Fibroblast of the conjunctiva (primary cell): Measurements from ENCODE around the gene MEF2C.

Experiments
- DNase-seq: peaks from one replicate; pipeline ENCODE4 v3.0.0-alpha.2; 2010; ENCODE audit warnings: low read depth

The MEF2C gene

GRCh38 chr5:88686726-88687125 is 196.3 kb downstream of the MEF2C start:
- no peak for DNase-seq

DNA sequence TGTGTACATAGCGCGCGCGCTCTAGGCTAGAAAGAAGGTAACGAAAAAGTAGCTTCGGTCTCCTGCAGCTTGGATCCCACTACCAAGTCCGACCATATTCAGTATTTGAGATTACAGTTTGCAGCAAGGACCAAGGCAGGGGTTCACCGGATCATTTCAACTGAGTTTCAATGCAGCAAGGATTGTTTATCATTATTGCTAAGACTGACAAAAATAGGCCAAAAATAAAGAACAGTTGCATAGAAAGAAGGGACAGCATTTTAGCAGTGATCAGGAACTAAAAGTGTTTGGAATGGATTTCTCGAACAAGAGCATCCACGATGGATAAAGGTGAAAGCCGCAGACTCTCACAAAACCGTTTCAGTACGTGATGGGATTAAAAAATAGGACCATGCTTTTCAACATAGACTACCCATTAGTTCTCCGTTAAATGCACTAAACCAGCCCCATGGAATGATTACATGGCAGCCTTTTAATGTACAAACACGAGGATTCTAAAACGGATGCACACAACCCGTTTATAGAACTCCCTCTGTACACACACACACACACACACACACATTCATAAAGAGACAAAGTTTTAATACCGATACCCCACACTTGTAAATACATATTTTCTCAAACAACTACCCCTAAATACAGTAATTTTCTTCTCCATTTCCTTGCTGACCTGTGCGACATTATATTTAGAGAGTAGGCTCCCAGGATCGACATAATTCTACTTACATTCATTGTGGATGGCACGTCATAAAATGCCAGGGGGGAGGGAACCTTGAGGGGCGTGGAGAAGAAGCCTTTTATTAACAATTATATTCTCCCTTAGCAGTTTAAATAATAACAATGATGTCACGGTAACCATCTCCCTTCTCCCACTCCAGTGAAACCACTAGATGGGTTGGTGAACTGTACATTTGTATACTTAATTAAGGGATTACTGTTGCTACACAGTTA is 197.1 kb downstream of the MEF2C start:
- no peak for DNase-seq

GRCh38 chr5:88683506-88684135 is 199.4 kb downstream of the MEF2C start:
- DNase-seq = no peak

- DNase-seq = no peak
These were observed 200.1 kb downstream of the MEF2C start for GRCh38 chr5:88682881-88683361.

- no peak for DNase-seq
These were observed 200.9 kb downstream of the MEF2C start for GRCh38 chr5:88682131-88682530.

GRCh38 chr5:88681211-88681803 is 201.7 kb downstream of the MEF2C start:
- no peak for DNase-seq

DNA sequence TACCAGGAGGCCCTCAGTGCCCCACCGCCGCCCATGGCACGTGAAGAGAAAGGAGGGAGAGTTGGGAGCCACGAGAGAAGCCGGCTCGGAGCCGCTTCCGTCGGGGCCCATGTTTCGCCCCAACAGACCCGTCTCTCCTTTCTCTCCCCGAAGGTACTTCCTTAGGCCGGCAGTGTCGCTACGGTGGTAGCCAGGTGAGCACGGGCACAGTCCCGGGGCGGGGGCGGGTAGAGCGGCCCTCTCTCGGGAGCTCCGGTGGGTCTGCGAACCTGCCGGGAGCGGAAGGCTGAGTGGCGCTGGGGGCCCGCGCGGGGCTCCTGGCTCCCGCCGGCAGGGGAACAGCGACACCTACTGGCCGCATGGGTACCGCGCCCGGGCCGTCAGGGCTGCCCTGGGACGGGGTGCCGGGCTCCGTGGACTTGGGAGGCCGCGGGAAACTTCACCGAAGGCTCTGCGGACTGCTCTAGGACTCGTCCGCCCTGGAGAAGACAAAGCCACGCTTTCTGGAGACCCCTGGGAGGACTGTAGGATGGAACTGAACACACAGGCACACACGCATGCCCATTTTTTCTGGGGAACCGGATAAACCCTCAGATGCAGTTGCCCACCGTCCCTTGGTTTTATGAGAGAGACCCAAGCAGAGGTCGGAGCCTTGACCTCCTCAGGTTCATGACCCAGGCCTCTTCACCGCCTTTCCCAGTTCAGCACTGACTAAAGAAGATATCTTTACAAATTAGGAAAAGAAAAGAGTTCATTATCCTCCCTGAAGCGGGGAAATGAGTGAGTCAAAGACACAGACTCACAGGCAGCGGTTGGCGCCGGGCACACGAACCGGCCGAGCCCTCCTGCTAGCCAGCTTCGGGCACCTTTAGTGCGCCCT is 202.5 kb downstream of the MEF2C start:
- no peak for DNase-seq

GRCh38 chr5:88679638-88680037 is 203.3 kb downstream of the MEF2C start:
- no peak for DNase-seq

- DNase-seq = no peak
These were observed 204.1 kb downstream of the MEF2C start for GRCh38 chr5:88678770-88679381.

GRCh38 chr5:88677943-88678769 is 204.8 kb downstream of the MEF2C start:
- DNase-seq = no peak

GRCh38 chr5:88677376-88677895 is 205.5 kb downstream of the MEF2C start:
- DNase-seq = no peak

DNA sequence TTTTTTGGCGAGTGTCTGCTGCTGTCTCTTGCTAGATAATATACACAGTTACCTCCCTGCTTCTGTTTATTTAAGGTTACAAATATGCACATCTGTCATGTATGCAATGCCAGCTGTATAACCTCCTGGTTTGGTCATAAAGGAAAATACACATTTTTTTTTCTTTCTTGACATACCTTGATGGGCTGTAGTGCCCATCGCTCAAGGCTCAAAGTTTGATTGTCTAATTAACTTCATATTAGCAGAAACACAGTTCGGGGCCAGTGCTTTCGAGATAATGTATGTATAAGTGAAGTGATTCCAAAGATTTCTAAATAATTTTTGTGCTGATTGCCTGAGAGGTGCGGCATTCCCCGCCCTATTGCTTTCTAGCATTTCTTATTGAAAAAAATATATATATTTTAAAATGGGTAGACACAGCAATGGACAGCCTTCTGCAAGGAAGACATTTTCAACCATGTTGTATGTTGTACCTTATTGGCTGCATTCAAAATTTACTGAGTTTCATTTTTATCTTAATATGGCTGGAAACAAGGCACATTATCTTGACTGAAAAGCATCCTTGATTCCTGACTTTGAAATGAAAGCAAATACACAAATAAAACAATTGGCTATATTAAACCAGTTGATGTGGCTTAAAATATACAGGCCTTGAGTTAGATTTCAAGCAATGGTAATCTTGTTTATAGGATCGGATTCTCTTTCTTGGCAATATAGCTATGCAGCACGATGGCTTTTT is 206.2 kb downstream of the MEF2C start:
- DNase-seq = no peak

DNA sequence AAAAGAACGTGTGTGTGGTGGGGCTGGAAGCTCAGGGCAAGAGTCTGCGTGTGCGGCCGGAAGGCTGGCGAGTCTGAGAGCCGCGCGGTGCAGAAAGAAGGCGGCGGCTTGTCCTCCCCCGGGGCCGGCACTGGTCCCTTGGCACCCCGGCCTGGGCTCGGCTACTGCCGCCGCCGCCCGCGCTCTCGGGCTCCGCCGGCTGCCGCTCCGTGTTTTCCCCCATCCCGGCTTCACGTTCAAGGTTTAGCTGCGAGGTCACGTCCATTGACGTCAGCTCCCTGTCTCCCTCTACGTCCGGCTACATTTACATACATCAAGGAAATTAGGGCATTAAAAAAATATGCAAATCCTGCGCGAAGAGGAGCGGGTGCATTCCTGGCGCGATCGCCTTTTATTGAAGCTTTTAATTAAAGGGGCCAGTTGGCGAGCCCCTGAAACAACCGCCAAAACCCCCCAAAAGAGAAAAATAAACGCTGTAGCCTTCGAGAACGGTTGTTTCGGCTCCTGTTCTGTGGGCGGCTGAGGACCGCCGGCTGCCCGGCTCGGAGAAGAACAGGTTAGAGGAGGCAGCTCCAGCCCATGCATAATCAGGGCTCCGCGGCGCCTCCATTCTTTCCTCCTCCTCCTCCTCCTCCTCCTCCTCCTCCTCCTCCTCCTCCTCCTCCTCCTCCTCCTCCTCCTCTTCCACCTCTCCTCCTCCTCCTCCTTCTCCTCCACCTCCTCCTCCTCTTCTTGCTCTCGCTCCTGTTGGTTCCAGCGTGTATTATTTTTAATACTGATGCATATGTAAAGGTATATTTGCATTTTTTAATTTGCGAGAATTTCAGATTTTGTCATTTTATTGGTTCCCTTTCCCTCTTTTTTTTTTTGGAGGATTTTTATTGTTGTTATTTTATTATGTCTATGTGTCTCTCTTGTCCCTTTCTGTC is 207.0 kb downstream of the MEF2C start:
- no peak for DNase-seq

DNA sequence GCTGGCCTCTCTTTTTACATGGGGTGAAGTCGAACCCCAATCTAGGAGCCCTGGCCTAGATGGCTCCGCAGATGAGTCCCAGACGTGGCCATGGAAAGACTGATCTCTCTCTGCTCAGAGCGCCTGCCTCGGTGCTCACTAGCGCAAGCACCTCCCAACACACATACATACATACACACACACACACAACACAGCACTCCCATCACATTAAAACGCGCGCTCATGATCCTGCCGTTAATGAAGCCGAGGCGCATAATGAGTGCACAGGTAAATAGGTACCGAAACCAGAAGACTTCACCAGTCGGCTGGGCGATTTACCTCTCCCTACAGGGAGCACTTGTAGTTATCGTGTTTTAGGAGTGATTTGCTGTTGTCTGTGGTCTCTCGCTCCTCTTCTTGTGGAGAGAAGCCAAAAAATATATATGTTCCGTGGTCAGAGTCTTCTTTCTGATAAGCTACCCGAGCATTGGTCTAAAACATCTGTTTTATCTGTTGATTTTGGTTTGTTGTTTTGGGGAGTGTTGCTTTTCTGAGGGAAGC is 207.7 kb downstream of the MEF2C start:
- DNase-seq = no peak

DNA sequence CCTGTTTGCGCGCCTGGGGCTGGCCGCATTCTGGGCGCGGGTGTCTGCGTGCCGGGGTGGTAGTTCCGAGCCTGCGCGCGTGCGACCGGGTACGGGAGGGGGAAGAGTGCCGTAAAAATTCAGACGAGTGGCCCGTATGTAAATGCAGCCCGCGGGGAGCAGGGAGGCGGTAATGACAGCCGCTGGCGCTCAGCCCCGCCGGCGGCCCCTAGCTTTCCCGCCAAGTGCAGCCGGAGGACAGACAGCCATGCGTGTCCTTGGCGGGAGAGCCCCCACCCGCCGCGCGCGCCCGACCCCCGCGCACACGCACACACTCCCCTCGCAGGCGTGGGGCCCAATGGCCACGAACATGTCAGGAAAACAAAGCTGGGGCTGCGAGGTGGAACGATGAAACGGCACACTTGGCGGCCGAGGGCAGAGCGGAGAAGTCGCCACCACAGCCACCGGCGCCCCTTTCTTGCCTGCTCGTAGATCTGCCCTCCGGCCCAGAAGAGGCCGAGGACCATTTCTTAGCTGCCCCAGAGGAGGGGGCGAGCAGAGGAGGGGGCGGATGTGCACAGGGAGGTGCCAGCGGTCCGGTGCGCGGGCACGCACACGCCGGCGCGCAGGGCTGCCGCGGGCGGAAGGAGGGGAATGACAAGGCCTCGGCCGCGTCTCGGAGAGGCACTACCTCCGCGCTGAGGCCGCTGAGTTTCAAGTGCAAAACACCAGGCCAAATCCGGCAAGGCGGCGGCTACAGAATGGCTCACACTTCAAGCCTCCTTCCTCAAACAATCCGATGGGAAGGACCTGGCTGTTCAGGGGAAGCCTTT is 208.4 kb downstream of the MEF2C start:
- DNase-seq = no peak

GRCh38 chr5:88673253-88674105 is 209.5 kb downstream of the MEF2C start:
- no peak for DNase-seq
